Measurements from ENCODE around the gene COX7A2.
A peak's percentile ranks its signal among the peaks of the same experiment; 100 is the strongest.

The COX7A2 gene, protein sequence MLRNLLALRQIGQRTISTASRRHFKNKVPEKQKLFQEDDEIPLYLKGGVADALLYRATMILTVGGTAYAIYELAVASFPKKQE

GRCh38 chr6:75243333-75244062 lies at the start of gene COX7A2:
Gene COX7A2, minus strand, starts transcription at chr6:75243801. Its CDS starts 67 bp downstream, at chr6:75243734.
- peak; percentile 80 for DNase-seq

- no peak for DNase-seq
These were observed 49.0 kb upstream of the COX7A2 start for GRCh38 chr6:75292555-75292954.

DNA sequence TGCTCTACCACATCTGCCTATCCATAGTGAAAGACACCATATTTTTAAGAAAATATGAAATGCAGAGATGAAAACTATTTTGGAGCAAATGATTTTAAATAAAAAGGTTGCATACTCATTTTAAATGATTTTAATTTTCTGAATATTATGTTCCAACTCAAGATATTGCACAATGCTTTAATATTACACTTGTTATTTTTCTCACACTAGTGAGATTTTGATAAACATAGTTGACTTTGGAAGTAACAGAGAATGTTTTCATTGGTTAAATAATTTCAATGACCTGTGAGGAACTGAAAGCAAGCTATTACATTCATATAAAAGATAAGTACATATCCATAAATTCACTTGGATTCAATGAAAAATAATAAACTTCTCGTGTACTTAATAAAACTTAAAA lies 48.1 kb upstream of the COX7A2 start:
- no peak for DNase-seq

DNA sequence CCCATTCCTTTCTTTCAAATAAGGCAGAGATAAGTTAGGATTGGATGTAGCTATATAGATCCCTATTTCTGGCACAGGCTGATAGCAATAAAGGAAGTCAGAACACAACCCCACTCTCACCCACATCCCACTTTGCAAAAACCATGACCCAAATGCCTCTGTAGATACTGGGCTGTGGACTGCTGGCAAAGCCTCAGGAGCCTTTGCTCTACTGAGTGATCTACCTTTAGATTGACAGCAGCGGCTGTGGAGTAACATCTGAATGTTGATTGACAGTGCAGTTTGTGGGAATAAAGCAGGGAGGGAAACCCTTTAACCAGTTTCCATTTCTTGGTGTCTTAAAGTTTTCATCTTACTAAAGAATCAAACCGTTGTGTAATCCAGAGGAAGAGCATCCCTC lies 47.7 kb upstream of the COX7A2 start:
- DNase-seq = no peak

- DNase-seq = no peak
These were observed 46.7 kb upstream of the COX7A2 start for GRCh38 chr6:75290136-75290945.

DNA sequence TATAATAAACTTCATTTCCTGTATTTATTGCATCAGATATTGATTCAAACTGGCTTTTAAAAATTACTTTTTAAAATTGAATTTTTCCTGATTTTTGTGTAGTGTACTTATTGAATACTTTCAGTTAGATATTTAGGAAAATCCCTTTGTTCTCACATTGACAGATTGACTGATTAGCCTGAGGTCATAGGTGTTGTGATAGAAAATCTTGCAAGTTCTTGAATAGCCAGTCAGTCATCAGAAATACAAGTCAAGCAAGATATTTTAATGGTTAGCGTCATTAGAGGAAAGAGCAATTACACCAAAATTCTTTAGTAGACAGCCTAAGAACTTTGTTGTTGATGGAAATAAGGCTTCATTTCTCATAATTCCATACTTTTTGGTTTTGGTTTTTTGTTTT lies 44.4 kb upstream of the COX7A2 start:
- no peak for DNase-seq

GRCh38 chr6:75287424-75287823 lies 43.8 kb upstream of the COX7A2 start:
- no peak for DNase-seq

DNA sequence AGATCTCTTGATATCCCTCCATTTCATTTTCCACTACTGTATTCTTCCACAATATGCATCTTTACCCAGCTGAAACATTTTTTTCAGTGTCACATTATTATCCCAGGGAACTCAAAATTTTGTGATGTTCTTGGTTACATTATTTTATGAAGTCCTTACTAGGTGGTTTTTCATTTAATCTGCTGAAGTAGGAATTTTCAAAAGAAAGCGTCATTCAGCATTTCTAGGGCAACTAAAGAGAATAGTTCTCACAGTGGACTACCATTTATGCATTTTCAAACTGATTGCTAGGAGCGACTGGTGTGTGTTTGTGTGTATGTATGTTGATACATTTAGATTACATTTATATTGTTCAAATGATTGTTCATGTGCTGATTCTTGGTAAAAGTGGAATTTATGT lies 43.4 kb upstream of the COX7A2 start:
- DNase-seq = no peak

- DNase-seq = no peak
These were observed 41.7 kb upstream of the COX7A2 start for GRCh38 chr6:75285283-75285639.

- DNase-seq = peak; percentile 94
These were observed 41.2 kb upstream of the COX7A2 start, which contains the start of gene TMEM30A for GRCh38 chr6:75284632-75285282. Gene TMEM30A, minus strand, starts transcription at chr6:75284792. Its CDS starts 154 bp downstream, at chr6:75284638.

GRCh38 chr6:75283907-75284631 lies 40.5 kb upstream of the COX7A2 start:
- peak; percentile 3 for DNase-seq

- no peak for DNase-seq
These were observed 39.1 kb upstream of the COX7A2 start for GRCh38 chr6:75282706-75283105.

DNA sequence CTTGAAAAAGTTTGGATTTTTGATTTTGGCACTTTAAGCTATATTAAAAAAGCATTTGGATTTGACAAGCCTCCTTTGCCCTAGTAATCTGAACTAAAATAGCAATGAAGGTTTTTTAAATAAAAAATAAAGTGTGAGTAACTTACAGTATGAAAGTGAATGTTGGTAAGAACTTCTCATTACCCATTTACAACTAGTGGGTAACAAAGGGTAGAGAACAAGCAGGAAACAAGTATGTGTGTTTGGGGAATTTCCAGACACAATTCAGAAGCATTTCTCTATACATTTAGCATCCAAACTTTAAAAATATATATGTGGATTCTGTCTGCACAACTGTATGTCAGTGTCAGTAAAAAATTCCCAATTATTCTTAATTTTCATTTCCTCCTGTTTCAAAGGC lies 38.1 kb upstream of the COX7A2 start:
- DNase-seq = no peak

GRCh38 chr6:75280131-75280855 lies 36.7 kb upstream of the COX7A2 start:
- DNase-seq = no peak

DNA sequence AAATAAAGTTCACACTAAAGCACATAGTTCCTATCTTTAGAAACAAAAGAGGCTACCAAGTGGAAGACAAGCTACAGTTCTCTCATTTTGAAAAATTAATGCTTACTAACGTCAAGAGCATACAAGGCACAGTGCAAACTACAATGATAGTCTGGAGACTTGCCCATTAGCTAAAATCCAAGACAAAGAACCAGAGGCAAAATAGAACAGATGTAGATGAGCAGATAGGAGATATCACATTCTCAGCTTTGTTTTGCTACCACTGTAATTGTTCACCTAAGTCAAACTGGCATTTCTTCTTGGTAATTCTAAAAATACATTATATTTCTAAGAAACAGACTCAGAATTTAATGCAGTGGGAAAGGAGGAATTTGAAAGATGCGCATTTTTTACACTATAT lies 35.8 kb upstream of the COX7A2 start:
- DNase-seq = no peak

GRCh38 chr6:75278474-75279077 lies 35.0 kb upstream of the COX7A2 start:
- no peak for DNase-seq

GRCh38 chr6:75275067-75275466 lies 31.5 kb upstream of the COX7A2 start:
- DNase-seq = no peak

- DNase-seq = no peak
These were observed 29.4 kb upstream of the COX7A2 start for GRCh38 chr6:75273009-75273408.

DNA sequence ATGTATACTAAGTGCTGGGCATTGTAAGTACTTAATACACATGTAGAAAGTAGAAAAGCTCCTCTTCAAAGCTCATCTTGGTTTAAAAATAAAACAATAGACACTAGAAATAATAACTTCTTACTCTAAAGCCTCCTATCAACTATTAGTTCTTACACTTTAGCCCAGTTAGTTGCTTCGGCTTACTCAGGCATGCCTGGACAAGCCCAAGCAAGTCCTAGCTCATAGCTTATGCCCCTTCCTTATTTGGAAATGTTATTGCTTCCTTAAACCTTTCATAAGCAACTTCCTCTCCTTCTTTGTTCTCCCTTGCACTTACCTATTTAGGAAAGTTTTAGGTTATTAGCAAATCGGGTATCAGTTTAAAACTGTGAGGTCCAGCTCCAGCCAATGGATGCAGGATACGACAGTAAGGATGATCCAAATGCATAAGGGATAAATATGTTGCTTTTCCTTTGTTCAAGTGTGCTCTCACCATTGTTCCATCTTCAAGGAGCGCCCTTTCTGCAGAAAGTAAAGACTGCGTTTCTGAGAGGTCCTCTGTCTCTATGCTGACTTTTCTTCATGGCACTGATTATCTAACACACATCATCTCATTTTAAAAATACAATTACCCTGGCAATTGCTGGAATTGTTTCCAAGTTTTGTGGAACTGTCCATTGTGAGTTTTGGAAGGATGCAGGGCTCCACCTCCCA lies 28.7 kb upstream of the COX7A2 start:
- DNase-seq = no peak

GRCh38 chr6:75268988-75269354 lies 25.4 kb upstream of the COX7A2 start:
- DNase-seq = no peak

All from stimulated activated CD4-positive, alpha-beta T cell treated with anti-CD3 and anti-CD28 coated beads, Interleukin-4, amount 100 ng/mL, for 1 hour (primary cell).